ENCODE results near the gene CD24.
"Not testable (repeated sequence)": the region's sequence is repeated elsewhere in the genome, so short reads cannot be mapped to it uniquely, and the experiment has no call there.

CD24 gene

DNA sequence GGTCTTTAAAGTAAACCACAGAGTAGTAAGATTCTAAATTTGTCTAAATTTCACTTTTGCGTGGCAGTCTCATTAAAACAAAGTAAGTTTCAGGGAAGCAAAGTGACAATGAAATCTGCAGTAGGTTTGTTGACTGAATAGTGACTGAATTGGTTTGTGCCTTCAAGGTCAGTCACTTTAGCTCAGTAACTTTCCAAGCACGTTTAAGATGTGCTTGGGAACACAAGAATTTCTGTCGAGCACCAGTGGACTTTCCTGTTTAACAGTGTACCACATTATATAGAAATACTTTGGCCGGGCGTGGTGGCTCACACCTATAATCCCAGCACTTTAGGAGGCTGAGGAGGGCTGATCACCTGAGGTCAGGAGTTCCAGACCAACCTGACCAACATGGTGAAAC is 1.7 kb upstream of the CD24 start:
- TF ChIP-seq, protein P1, sequence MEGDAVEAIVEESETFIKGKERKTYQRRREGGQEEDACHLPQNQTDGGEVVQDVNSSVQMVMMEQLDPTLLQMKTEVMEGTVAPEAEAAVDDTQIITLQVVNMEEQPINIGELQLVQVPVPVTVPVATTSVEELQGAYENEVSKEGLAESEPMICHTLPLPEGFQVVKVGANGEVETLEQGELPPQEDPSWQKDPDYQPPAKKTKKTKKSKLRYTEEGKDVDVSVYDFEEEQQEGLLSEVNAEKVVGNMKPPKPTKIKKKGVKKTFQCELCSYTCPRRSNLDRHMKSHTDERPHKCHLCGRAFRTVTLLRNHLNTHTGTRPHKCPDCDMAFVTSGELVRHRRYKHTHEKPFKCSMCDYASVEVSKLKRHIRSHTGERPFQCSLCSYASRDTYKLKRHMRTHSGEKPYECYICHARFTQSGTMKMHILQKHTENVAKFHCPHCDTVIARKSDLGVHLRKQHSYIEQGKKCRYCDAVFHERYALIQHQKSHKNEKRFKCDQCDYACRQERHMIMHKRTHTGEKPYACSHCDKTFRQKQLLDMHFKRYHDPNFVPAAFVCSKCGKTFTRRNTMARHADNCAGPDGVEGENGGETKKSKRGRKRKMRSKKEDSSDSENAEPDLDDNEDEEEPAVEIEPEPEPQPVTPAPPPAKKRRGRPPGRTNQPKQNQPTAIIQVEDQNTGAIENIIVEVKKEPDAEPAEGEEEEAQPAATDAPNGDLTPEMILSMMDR (IDR thresholded peaks at IDR 0.05; ENCODE audit: low read depth, low read length, missing control alignments) = no peak
- no peak for DNase-seq (ENCODE audit: extremely low read depth, low read depth)
- H3K4me3 ChIP-seq (replicated peaks; ENCODE audit: low read depth, low read length) = no peak overlapping the region

DNA sequence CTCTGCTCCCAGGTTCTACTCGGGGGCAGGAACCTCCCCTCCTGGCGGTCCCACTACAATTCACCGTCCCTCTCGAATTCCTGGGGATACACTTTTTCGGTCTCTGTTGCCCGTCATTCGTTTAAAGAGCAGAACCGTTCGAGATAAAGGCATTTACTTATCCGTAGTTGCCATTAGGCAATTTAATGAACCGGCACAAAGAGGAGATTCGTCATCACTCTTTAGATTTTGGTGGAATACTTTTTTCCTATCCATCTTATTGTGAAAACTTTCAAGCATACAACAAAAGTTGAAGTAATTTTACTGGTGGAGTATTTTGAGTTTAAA is 1.2 kb upstream of the CD24 start:
- H3K4me3 ChIP-seq (replicated peaks; ENCODE audit: low read depth, low read length) = peak overlapping the region; percentile 40; the same call in 1 of the 2 replicates
- TF ChIP-seq, protein P1 (IDR thresholded peaks at IDR 0.05; ENCODE audit: low read depth, low read length, missing control alignments) = no peak
- no peak for DNase-seq (ENCODE audit: extremely low read depth, low read depth)

GRCh38 chr6:106974999-106975737 is 639 bp upstream of the CD24 start:
- H3K4me3 ChIP-seq (replicated peaks; ENCODE audit: low read depth, low read length) = peak overlapping the region; percentile 40
- TF ChIP-seq, protein P1 (IDR thresholded peaks at IDR 0.05; ENCODE audit: low read depth, low read length, missing control alignments) = no peak
- DNase-seq (ENCODE audit: extremely low read depth, low read depth) = no peak

DNA sequence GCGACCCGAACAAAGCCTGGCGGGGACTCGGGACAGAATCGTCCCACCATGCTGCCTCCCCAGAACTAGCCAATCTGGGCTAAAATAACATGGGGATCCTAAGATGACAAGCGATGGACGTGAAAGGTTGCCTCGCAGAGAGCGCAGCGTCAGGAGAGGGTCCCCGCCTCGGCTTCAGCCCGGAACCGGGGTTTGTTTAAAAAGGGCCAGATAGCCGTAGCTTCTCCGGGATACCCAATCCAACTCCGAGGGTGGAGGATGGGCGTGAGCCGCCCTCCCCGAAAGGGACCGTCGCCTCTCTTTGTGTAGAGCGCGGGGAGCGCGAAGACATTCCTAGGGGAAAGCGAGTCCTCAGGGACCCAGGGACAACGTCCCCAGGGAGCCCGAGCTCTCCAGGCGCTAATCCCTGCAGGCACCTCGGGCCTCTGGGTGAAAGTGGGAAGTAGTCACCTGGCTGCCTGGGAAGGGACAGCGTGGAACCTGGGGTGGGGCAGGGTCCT is 643 bp downstream of the CD24 start:
- DNase-seq (ENCODE audit: extremely low read depth, low read depth) = no peak
- no peak overlapping the region for H3K4me3 ChIP-seq (replicated peaks; ENCODE audit: low read depth, low read length)
- TF ChIP-seq, protein P1 (IDR thresholded peaks at IDR 0.05; ENCODE audit: low read depth, low read length, missing control alignments) = no peak

GRCh38 chr6:106973018-106973835 is 1.3 kb downstream of the CD24 start:
- no peak overlapping the region for H3K4me3 ChIP-seq (replicated peaks; ENCODE audit: low read depth, low read length)
- no peak for DNase-seq (ENCODE audit: extremely low read depth, low read depth)
- TF ChIP-seq, protein P1 (IDR thresholded peaks at IDR 0.05; ENCODE audit: low read depth, low read length, missing control alignments) = no peak

DNA sequence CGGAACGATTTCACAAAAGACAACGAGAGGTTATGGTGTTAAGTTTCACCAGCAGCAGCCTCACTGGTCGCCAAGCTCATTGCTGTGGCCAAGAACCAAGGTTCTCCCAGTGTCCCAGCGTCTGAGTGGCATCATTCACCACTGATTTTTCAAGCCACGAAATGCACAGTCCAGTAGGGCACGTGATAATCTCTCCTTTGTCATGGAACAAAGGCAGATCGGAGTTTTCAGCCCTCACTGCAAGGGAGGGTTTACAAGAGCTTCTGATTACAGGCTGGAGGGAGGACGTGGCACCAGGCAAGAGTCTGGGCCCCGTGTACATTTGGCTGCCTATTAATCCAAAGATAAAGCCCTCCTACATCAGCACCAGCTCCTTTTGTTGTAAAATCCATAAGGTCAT is 2.0 kb downstream of the CD24 start:
- no peak overlapping the region for H3K4me3 ChIP-seq (replicated peaks; ENCODE audit: low read depth, low read length)
- no peak for DNase-seq (ENCODE audit: extremely low read depth, low read depth)
- TF ChIP-seq, protein P1 (IDR thresholded peaks at IDR 0.05; ENCODE audit: low read depth, low read length, missing control alignments) = no peak

- not testable (repeated sequence) for DNase-seq (ENCODE audit: extremely low read depth, low read depth); H3K4me3 ChIP-seq (replicated peaks; ENCODE audit: low read depth, low read length)
Observed at GRCh38 chr6:106970769-106971168, 3.8 kb downstream of the CD24 start.
